ENCODE measurements around the gene TNFRSF1B. TPM values are rescaled to one million over a fixed set of nuclear protein-coding genes. Genes with fewer than 3 reads are reported as not detected.

TNFRSF1B gene
- total RNA-seq, 1 donor = 7.3 TPM

DNA sequence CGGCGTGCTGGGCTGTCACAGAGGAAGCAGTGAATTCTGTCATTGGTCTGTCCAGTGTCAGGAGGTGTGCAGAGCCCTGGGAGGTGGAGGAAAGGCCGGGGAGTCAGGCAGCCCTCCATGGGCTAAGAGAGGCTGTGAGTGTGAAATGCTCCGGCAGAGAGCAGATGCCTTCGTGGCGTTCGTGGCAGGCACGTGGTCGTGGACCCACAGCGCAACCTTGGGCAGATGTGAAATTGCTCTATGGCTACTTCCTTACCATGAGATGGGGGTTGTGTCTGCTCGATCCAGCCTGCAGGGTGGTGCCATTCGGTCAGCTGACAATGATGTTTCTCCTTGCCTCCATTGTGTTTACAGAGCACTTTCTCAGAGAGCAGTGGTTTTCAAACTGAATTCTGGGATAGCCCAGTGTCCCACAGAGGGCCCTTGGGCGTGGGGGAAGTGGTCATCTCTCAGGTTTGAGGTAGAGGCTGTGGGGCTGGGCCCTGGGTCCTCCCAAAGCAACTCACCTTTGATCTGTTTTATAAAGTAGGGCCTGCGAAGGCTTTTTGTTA is 27.9 kb downstream of the TNFRSF1B start:
- TF ChIP-seq, protein P1, sequence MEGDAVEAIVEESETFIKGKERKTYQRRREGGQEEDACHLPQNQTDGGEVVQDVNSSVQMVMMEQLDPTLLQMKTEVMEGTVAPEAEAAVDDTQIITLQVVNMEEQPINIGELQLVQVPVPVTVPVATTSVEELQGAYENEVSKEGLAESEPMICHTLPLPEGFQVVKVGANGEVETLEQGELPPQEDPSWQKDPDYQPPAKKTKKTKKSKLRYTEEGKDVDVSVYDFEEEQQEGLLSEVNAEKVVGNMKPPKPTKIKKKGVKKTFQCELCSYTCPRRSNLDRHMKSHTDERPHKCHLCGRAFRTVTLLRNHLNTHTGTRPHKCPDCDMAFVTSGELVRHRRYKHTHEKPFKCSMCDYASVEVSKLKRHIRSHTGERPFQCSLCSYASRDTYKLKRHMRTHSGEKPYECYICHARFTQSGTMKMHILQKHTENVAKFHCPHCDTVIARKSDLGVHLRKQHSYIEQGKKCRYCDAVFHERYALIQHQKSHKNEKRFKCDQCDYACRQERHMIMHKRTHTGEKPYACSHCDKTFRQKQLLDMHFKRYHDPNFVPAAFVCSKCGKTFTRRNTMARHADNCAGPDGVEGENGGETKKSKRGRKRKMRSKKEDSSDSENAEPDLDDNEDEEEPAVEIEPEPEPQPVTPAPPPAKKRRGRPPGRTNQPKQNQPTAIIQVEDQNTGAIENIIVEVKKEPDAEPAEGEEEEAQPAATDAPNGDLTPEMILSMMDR (IDR thresholded peaks at IDR 0.05; ENCODE audit: insufficient read depth, low read length) = no peak
- DNase-seq (ENCODE audit: low read depth) = no peak
- H3K4me3 ChIP-seq (ENCODE audit: low read depth, low read length) = no peak overlapping the region

DNA sequence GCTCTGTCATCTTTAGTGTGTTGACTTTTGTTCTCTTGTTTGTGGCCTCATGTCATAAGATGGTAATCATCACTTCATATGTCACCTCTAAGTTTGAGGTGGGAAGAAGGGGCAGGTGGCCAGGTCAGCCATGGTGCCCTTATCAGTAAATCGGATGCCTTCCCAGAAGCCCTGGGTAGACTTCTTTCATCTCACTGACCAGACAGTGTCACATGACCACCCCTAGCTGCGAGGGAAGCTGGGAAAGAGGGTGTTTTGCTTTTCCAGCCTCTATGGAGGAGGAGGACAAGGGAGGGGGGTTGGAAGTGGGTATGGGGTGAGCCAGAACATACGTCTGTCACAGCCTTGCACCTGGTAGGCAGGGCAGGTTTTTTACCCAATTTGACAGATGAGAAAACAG is 28.6 kb downstream of the TNFRSF1B start:
- TF ChIP-seq, protein P1 (IDR thresholded peaks at IDR 0.05; ENCODE audit: insufficient read depth, low read length) = no peak
- no peak for DNase-seq (ENCODE audit: low read depth)
- H3K4me3 ChIP-seq (ENCODE audit: low read depth, low read length) = no peak overlapping the region

DNA sequence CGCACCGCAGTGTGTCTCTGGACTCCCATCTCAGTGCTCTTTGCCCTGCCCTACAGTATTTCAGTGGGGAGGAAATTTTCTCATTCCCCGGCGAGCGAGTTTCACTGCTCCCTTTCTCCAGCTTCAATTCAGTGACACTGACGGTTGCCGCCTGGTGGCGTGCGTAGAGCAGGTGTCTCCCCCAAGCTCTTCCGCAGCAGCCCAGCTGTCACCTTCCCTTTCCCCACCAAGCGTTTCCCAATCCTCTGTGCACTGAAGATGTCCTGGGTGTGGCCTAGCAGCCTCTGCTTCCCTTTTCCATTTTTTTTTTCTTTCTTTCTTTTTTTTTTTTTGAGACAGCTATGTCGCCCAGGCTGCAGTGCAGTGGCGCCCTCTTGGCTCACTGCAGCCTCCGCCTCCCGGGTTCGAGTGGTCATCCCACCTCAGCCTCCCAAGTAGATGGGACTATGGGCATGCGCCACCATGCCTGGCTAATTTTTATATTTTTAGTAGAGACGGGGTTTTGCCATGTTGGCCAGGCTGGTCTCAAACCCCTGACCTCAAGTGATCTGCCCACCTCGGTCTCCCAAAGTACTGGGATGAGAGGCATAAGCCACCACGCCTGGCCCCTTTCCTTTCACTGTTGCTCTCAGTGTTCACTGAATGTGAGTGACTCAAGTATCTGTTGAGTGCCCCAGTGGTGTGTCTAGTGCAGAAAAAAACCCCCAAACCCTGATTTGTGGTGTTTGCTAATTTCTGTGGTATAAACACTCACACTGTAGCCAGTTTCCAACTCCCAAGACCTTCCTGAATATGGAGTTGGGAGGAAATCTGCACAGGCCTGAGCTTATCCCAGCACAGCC is 30.1 kb downstream of the TNFRSF1B start:
- TF ChIP-seq, protein P1 (IDR thresholded peaks at IDR 0.05; ENCODE audit: insufficient read depth, low read length) = no peak
- no peak overlapping the region for H3K4me3 ChIP-seq (ENCODE audit: low read depth, low read length)
- no peak for DNase-seq (ENCODE audit: low read depth)

DNA sequence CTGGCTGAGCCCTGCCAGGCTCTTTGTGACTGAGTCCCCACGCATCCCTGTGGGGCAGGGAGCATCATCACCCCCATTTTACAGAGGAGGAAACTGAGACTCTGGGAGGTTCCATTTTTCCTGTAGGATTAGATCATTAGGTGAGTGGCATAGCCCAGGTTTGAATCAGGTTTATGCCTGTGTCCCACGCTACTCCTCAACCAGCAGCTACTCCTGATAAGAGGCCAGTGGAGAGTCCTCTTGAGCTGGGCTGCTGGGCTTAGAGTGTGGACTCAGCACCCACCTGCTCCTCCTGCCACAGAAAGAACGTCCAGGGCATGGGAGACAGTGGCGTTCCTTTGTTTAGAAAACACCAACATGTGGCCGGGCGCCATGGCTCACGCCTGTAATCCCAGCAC is 30.7 kb downstream of the TNFRSF1B start:
- no peak overlapping the region for H3K4me3 ChIP-seq (ENCODE audit: low read depth, low read length)
- TF ChIP-seq, protein P1 (IDR thresholded peaks at IDR 0.05; ENCODE audit: insufficient read depth, low read length) = no peak
- DNase-seq (ENCODE audit: low read depth) = no peak

DNA sequence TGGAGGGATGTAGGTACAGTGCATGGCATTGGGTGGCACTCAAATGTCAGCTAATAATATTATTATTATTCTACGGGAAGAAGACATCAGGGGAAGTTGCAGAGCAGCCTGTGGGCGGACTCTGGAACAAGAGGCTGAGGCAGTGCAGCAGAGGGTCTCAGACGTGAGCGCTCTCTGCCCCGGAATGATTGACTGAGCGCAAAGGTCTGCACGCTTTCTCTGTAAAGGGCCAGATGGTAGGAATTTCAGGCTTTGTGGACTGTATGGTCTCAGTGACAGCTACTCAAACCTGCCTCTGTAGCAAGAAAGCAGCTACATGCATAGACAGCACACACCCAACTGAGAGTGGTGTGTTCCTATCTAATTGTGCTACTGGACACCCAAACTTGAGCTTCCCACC is 33.4 kb downstream of the TNFRSF1B start:
- TF ChIP-seq, protein P1 (IDR thresholded peaks at IDR 0.05; ENCODE audit: insufficient read depth, low read length) = no peak
- no peak overlapping the region for H3K4me3 ChIP-seq (ENCODE audit: low read depth, low read length)
- DNase-seq (ENCODE audit: low read depth) = no peak

DNA sequence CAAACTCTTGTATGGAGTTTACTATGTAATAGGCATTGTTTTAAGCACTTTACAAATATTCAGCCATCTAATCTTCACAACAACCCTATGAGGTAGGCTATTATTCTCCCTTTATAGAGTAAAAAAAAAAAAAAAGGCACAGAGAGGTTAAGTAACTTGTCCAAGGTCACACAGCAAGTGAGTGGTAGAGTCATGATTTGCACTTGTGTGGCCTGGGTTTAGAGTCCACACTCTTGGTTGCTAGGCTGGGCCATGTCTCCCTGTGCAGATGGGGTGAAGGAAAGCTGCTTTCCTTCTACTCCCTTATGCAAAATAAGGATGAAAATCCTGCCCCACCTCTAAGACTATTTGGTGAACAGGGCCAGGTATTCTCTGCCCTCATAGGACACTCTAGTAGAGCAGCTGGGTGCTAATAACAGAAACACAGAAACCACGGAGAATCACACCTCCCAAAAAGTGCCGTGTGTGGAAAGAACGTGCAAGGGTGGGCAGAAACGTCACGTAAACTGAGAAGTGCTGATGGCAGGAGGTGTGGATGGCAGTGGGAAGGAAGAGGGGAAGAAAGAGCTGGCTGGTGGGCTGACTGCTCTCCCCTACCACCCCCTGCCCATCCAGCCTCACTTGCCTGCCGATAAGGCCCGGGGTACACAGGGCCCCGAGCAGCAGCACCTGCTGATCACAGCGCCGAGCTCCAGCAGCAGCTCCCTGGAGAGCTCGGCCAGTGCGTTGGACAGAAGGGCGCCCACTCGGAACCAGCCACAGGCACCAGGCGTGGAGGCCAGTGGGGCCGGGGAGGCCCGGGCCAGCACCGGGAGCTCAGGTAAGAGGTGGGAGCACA is 34.8 kb downstream of the TNFRSF1B start:
- DNase-seq (ENCODE audit: low read depth) = no peak
- TF ChIP-seq, protein P1 (IDR thresholded peaks at IDR 0.05; ENCODE audit: insufficient read depth, low read length) = no peak
- H3K4me3 ChIP-seq (ENCODE audit: low read depth, low read length) = no peak overlapping the region

All from fibroblast of the aortic adventitia (primary cell).